Measurements from ENCODE around the gene ADAM12.
A peak's percentile ranks its signal among the peaks of the same experiment; 100 is the strongest.

Gene ADAM12

GRCh38 chr10:126387931-126388911 lies at the start of gene ADAM12:
ADAM12 (minus strand) TSS chr10:126388477; CDS start chr10:126388145, 332 bp downstream.
- no peak for DNase-seq (ENCODE audit: low read depth)

- DNase-seq (ENCODE audit: low read depth): no peak
These were observed 49.5 kb upstream of the ADAM12 start for GRCh38 chr10:126437635-126438406.

- DNase-seq (ENCODE audit: low read depth): no peak
These were observed 46.0 kb upstream of the ADAM12 start for GRCh38 chr10:126434235-126434634.

- no peak for DNase-seq (ENCODE audit: low read depth)
These were observed 45.1 kb upstream of the ADAM12 start for GRCh38 chr10:126433351-126433750.

GRCh38 chr10:126432507-126432906 lies 44.2 kb upstream of the ADAM12 start:
- no peak for DNase-seq (ENCODE audit: low read depth)

GRCh38 chr10:126431816-126432215 lies 43.5 kb upstream of the ADAM12 start:
- no peak for DNase-seq (ENCODE audit: low read depth)

- no peak for DNase-seq (ENCODE audit: low read depth)
These were observed 42.2 kb upstream of the ADAM12 start for GRCh38 chr10:126430512-126430911.

GRCh38 chr10:126429275-126429674 lies 41.0 kb upstream of the ADAM12 start:
- no peak for DNase-seq (ENCODE audit: low read depth)

- no peak for DNase-seq (ENCODE audit: low read depth)
These were observed 37.3 kb upstream of the ADAM12 start for GRCh38 chr10:126425489-126426065.

- no peak for DNase-seq (ENCODE audit: low read depth)
These were observed 36.8 kb upstream of the ADAM12 start for GRCh38 chr10:126425032-126425431.

- DNase-seq (ENCODE audit: low read depth): no peak
These were observed 35.6 kb upstream of the ADAM12 start for GRCh38 chr10:126423732-126424491.

- DNase-seq (ENCODE audit: low read depth): no peak
These were observed 34.3 kb upstream of the ADAM12 start for GRCh38 chr10:126422567-126422966.

GRCh38 chr10:126421756-126422256 lies 33.5 kb upstream of the ADAM12 start:
- DNase-seq (ENCODE audit: low read depth): peak; percentile 95

GRCh38 chr10:126420567-126421300 lies 32.5 kb upstream of the ADAM12 start:
- DNase-seq (ENCODE audit: low read depth): no peak

- no peak for DNase-seq (ENCODE audit: low read depth)
These were observed 29.0 kb upstream of the ADAM12 start for GRCh38 chr10:126417220-126417825.

- DNase-seq (ENCODE audit: low read depth): no peak
These were observed 21.5 kb upstream of the ADAM12 start for GRCh38 chr10:126409821-126410220.

GRCh38 chr10:126408953-126409641 lies 20.8 kb upstream of the ADAM12 start:
- no peak for DNase-seq (ENCODE audit: low read depth)

GRCh38 chr10:126407831-126408230 lies 19.6 kb upstream of the ADAM12 start:
- no peak for DNase-seq (ENCODE audit: low read depth)

- DNase-seq (ENCODE audit: low read depth): no peak
These were observed 17.0 kb upstream of the ADAM12 start for GRCh38 chr10:126405239-126405775.
